HuH-7 (cell line): Measurements from ENCODE around the gene GRIA3.
A peak's percentile ranks its signal among the peaks of the same experiment; 100 is the strongest.

ENCODE experiments used
- DNase-seq: peaks from one replicate; pipeline ENCODE4 v3.0.0; 2011; ENCODE audit warnings: low spot score

The GRIA3 gene

GRCh38 chrX:123184219-123184865, at the start of gene GRIA3:
Gene GRIA3, plus strand, starts transcription at chrX:123184278. Its CDS starts 258 bp downstream, at chrX:123184536.
- no peak for DNase-seq

DNA sequence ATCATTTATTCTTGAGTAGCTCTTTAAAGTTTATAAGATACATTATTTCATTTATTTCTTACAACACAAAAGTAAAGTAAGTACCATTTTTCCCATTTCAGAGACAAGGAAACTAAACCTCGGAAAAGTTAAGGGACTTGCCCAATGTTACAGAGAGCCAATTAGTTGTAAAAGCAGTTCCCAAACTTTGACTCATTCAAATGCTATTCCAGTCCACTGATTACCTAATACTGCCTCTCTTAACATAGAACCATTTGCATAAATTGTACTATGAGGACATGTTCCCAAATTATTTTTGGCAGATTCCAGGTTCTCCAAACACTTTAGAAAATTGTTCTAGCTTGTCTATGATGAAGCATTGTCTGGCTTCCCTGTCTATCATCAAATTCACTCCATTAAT, 45.6 kb upstream of the GRIA3 start:
- no peak for DNase-seq

- no peak for DNase-seq
These were observed 43.6 kb upstream of the GRIA3 start for GRCh38 chrX:123140454-123140853.

- DNase-seq = no peak
These were observed 43.2 kb upstream of the GRIA3 start for GRCh38 chrX:123140904-123141303.

DNA sequence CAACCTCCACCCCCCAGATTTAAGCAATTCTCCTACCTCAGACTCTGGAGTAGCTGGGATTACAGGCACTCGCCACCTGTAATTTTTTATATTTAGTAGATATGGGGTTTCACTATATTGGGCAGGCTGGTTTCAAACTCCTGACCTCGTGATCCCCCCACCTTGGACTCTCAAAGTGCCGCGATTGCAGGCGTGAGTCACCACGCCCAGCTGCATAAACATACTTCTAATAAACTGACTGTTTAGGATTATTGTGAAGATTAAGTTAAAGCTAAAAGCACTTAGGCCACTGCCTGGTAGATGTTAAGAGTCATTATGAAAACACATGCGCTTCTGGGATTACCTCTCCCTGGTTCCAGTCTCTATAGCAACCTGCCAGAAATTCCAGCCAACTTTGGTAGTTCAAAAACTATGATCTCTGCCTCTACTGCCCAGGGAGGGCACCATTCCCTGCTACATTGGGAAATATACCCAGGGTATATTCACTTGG, 30.2 kb upstream of the GRIA3 start:
- DNase-seq = no peak

DNA sequence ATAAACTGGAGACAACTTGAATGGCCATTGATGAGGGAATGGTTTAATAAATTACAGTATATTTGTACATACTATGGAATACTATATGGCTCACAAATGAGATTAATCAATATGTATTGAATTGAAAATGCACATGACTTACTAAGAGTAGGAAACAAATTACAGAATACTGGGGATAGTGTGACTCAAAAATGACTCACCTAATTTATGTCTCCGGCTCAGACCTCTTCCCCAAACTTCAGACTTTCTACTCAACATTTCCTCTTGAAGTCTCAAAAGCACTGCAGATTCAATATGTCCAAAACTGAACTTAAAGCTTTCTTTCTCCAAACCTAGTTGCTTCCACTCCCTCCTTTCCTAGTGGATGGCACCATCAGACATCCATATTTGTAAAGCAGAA, 28.8 kb upstream of the GRIA3 start:
- no peak for DNase-seq

- DNase-seq = no peak
These were observed 26.5 kb upstream of the GRIA3 start for GRCh38 chrX:123157586-123157985.

GRCh38 chrX:123159403-123159802, 24.7 kb upstream of the GRIA3 start:
- no peak for DNase-seq

DNA sequence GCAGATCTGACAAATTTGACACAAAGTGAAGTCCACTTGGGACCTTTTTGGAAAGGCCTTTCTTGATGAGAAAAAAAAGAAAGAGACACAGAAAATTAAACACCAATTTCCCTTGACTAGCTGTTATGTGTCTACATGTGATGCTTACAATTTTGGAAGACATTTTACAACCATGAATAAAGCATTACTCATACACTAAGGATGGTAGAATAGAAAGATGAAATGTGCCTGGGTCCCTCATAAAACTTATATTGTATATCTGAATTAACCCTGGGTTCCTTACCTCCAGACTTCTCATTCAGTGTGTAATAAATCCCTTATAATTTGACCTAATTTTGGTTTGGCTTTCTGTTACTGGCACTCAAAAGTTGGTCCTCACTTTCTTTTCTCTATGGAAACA, 16.5 kb upstream of the GRIA3 start:
- DNase-seq = no peak

GRCh38 chrX:123169247-123169901, 14.7 kb upstream of the GRIA3 start:
- no peak for DNase-seq

DNA sequence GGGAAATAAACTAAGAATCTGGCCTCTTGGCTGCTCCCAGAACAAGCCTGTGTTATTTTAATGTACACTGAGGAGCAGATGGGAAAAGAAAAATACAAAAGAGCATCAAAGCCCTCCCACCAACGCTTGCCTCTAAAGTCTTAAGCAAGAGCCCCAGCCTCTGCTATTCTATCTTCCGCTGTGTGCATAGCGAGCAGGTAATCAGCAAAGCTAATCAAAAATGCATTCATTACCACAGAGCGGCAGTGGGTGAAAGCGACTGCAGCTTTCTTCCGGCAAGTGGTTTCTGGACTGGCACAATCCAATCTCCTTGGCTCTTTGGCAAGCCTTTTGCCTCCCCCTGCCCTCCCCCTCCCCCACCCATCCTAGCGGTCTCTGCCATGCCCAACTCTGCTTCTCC, 13.5 kb upstream of the GRIA3 start:
- DNase-seq = no peak

DNA sequence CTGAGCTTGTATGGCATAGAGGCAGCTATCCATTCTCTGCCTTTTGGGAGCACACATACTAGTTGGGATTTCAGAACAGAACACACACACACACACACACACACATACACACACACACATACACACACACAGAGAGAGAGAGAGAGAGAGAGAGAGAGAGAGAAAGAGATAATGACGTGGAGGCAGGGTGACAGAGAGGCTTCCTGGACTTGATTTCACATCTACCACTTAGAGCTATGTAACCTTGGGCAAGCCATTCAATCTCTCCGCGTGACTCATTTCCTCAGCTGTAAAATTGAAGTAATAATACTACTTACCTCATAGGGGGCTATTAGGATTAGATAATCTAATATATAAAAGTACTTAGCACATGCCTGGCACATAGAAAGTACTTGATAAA, 12.3 kb upstream of the GRIA3 start:
- no peak for DNase-seq

- no peak for DNase-seq
These were observed 11.2 kb upstream of the GRIA3 start for GRCh38 chrX:123172869-123173268.

DNA sequence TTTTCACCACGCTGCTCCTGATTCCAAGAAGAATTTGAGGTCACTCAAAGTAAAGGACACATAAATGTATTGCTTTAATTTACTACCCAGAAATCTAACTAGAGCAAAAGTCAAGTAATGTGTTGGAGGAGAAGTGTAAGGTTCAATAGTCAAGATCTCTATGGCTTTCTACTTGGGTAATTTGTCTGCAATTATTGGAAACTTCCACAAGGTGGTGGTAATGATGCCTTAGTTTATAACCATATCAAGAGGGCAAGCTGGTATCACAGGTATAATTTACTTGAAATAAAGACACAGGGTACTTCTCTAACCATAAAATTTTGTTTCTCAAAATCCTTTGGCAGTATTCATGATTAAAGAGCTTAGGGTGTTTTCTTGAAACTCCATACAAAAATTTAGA, 10.2 kb upstream of the GRIA3 start:
- DNase-seq = no peak

- no peak for DNase-seq
These were observed 8.5 kb upstream of the GRIA3 start for GRCh38 chrX:123175366-123176122.

GRCh38 chrX:123181233-123181914, 2.7 kb upstream of the GRIA3 start:
- no peak for DNase-seq

DNA sequence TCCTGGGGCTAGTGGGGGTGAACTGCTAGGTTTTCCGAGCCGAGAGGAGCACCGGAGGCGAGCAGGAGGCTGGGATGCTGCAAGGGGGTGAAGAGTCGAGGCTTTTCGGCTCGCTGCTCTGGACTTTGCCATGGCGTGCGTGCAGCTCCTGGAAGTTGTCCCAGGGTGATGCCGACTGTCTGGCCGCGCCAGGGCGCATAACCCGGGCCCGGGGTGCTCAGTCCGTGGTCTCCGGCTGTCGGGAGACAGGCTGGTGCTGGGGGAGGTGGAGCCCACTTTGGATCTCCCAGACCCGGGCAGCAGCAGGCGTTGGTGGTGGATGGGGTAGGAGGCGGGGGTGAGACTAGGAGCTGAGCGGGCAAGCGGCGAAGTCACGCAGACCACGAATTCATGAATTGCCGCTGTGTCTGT, 793 bp downstream of the GRIA3 start:
- peak; percentile 25 for DNase-seq

DNA sequence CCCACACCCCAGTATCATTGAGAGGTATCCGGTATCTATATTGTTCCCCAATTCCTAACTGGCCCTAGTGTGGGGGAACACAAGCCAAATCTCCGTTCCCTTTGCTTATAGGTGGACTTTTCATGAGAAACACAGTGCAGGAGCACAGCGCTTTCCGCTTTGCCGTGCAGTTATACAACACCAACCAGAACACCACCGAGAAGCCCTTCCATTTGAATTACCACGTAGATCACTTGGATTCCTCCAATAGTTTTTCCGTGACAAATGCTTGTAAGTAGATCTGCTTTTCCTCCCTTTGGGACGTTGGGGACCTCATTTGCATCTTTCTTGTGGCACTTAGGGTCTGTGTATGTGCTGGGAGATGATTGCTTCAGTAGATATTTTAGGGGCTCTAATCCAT, 1.6 kb downstream of the GRIA3 start:
- DNase-seq = no peak

- DNase-seq = no peak
These were observed 2.7 kb downstream of the GRIA3 start for GRCh38 chrX:123186801-123187200.

- DNase-seq = no peak
These were observed 4.0 kb downstream of the GRIA3 start for GRCh38 chrX:123188081-123188480.

DNA sequence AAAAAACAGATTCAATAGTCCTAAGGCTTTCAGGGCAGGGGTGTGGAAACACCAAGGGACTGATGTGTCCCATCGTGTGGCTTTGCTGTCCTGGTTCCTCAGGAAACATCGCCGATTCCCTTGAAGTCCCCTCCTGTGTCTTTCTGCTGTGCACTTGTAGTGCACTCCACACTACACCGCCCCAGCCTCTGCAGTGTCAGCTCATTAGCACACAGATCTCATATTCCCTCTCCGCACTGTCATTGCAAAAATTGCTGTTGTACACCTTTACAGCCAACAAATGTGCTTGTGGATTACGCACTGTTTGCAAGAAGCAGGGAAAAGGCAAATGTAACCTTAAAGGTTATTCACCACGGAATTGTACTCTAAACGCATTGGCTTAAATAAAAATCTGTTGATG, 5.3 kb downstream of the GRIA3 start:
- no peak for DNase-seq

- no peak for DNase-seq
These were observed 6.0 kb downstream of the GRIA3 start for GRCh38 chrX:123190096-123190495.

DNA sequence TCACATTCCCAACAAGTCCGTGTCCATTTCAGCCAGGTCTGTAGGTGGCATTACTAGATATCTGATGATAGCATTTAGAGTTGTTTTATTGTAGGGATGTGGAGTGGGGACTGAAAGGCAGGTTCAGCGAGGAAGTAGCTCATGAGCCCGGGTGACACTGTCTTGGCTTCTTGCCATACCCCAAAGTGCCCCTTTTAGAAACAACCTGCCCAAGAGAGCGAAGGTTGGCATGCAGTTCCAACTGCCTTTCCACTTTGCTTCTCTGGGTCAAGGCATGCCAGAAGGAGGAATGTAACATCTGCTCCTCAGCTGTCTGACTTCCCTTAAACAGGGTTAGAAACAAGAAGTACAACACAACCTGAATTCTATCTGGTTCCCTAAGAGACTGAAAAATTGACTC, 9.0 kb downstream of the GRIA3 start:
- DNase-seq = no peak
